Smooth muscle cell (in vitro differentiated cells): ENCODE data around the gene DAPL1. TPM values are rescaled to one million over a fixed set of nuclear protein-coding genes. Genes with fewer than 3 reads are reported as not detected.

ENCODE experiments used
- DNase-seq: peaks from one replicate; lab custom pipeline; 2025; ENCODE audit not compliant: unreplicated experiment; lab: John Stamatoyannopoulos, UW
- H2AFZ ChIP-seq: fragments of 200-600 bp; sonication (generic); 2 replicates; pipeline ENCODE4 v1.6.0; 2016; ENCODE audit warnings: antibody characterized with exemption, low read depth, mild to moderate bottlenecking
- H3F3A ChIP-seq: fragments of 200-600 bp; sonication (generic); 2 replicates; pipeline ENCODE4 v1.6.0; 2017; ENCODE audit warnings: antibody characterized with exemption, low read depth
- H3K27ac ChIP-seq: fragments of 200-600 bp; sonication (generic); 2 replicates; pipeline ENCODE4 v1.5.1; 2016; ENCODE audit warnings: low read depth, mild to moderate bottlenecking
- H3K27me3 ChIP-seq: fragments of 200-600 bp; sonication (generic); 2 replicates; pipeline ENCODE4 v1.6.1; 2016; ENCODE audit warnings: low read depth, mild to moderate bottlenecking
- H3K36me3 ChIP-seq: fragments of 200-600 bp; sonication (generic); 2 replicates; pipeline ENCODE4 v1.5.1; 2016; ENCODE audit warnings: low read depth
- H3K4me1 ChIP-seq: fragments of 200-600 bp; sonication (generic); 2 replicates; pipeline ENCODE4 v1.5.1; 2016; ENCODE audit warnings: low read depth
- H3K4me2 ChIP-seq: fragments of 200-600 bp; sonication (generic); 2 replicates; pipeline ENCODE4 v1.6.0; 2016; ENCODE audit warnings: mild to moderate bottlenecking
- H3K4me3 ChIP-seq: fragments of 200-600 bp; sonication (generic); 2 replicates; pipeline ENCODE4 v1.5.1; 2016; ENCODE audit warnings: mild to moderate bottlenecking
- H3K79me2 ChIP-seq: fragments of 200-600 bp; sonication (generic); 2 replicates; pipeline ENCODE4 v1.6.0; 2016; ENCODE audit warnings: low read depth, mild to moderate bottlenecking
- H3K9ac ChIP-seq: fragments of 200-600 bp; sonication (generic); 2 replicates; pipeline ENCODE4 v1.6.0; 2016; ENCODE audit warnings: low read depth
- H3K9me3 ChIP-seq: fragments of 200-600 bp; sonication (generic); replicated peaks from 2 replicates; pipeline ENCODE4 v1.5.1; 2016; ENCODE audit warnings: low read depth
- H4K20me1 ChIP-seq: fragments of 200-600 bp; sonication (generic); 2 replicates; pipeline ENCODE4 v1.6.0; 2016; ENCODE audit warnings: low read depth
- WGBS: methylation state at CpG from one replicate; pipeline ENCODE4 v1.1.7; 2016; ENCODE audit warnings: low lambda C conversion rate; 5-methylcytosine and 5-hydroxymethylcytosine counted together
- polyA plus RNA-seq: library from polyadenylated mRNA; unstranded; fragments of >200 nt; fragmentation: Nextera tagmentation; extraction: Ambion mirVana; gene quantifications from 2 replicates; pipeline ENCODE4 v1.2.1, GENCODE V29; 2016
- total RNA-seq: library from RNA; depleted of rRNA; stranded (reverse); fragments of >200 nt; gene quantifications from 2 replicates; pipeline ENCODE4 v1.2.3, GENCODE V29; 2014
- TF ChIP-seq, protein P1 (sequence below): fragments of 200-600 bp; sonication (generic); IDR thresholded peaks from 2 replicates; pipeline ENCODE4 v1.5.1; 2017; ENCODE audit warnings: borderline replicate concordance, mild to moderate bottlenecking, antibody characterized with exemption; ENCODE audit not compliant: insufficient read depth, poor library complexity, severe bottlenecking

DAPL1 gene
- total and polyA plus RNA-seq, 2 experiments from 2014 or later = not detected

DNA sequence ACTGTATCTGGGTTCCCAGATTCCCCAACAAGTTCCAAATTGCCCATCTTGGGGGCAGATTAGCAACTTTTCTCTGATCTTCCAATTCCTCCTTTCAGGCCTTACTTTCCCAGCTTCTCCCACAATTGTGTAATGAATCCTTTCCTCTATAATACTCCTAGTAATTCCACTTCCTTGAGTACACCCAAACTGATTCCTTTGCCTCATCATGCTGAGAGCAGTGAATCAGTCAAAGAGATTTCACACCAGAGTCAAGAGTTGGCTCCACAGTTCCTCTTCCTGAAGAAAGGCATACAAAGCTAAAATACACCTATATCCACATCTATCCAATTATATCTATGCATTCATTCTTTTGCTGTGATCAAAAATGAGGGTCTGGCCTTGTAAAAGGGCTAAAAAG, 28.6 kb upstream of the DAPL1 start:
- H3K4me2 ChIP-seq = no peak overlapping the region
- no peak overlapping the region for H3K27ac ChIP-seq
- no peaks in the 10 kb centered on the region for H3K9me3 ChIP-seq
- TF ChIP-seq, protein P1, sequence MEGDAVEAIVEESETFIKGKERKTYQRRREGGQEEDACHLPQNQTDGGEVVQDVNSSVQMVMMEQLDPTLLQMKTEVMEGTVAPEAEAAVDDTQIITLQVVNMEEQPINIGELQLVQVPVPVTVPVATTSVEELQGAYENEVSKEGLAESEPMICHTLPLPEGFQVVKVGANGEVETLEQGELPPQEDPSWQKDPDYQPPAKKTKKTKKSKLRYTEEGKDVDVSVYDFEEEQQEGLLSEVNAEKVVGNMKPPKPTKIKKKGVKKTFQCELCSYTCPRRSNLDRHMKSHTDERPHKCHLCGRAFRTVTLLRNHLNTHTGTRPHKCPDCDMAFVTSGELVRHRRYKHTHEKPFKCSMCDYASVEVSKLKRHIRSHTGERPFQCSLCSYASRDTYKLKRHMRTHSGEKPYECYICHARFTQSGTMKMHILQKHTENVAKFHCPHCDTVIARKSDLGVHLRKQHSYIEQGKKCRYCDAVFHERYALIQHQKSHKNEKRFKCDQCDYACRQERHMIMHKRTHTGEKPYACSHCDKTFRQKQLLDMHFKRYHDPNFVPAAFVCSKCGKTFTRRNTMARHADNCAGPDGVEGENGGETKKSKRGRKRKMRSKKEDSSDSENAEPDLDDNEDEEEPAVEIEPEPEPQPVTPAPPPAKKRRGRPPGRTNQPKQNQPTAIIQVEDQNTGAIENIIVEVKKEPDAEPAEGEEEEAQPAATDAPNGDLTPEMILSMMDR = no peak
- H3K36me3 ChIP-seq = no peaks in the 10 kb centered on the region
- no peaks in the 10 kb centered on the region for H3F3A ChIP-seq
- DNase-seq = no peak
- no peak overlapping the region for H3K9ac ChIP-seq
- no peak overlapping the region for H2AFZ ChIP-seq
- no peak overlapping the region for H3K4me3 ChIP-seq
- peaks cover under 1% of the 10 kb centered on the region for H3K4me1 ChIP-seq
- no peaks in the 10 kb centered on the region for H4K20me1 ChIP-seq
- no peaks in the 10 kb centered on the region for H3K27me3 ChIP-seq
- H3K79me2 ChIP-seq = no peaks in the 10 kb centered on the region

DNA sequence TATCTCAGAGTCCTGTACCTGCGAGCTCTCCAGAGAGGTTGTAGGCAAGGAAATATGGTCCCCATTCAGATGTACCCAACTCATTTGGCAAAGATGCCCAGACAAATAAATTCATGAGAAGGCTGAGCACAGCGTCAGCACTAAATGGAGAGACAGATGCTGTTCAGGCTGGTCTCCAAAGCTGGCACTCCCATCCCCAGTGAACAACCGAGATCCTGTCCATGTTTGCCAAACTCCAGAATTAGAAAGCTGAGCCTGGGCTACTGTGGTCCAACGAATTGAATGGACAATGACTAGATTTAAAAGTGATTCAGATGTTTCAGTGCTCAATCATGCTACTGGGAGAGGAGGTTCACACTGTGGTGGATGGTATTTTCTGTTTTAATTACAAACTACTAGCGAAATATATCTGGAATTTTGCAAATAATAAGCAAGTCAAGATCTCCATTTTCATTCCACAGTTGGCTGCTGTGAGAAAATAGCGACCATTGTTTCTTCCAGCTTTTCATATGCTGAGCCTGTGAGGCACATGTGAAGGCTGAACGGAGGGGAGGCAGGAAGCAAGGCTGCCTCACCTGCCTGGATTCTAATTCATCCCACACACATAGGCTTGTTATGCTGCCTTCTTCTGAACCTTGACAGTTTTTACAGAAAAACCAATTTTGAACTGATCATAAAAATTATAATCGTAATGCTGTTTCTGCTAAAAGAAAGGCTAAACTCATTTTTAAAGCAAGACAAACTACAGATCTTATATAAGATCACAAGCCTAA, 22.6 kb upstream of the DAPL1 start:
- no peaks in the 10 kb centered on the region for H3K36me3 ChIP-seq
- H3K79me2 ChIP-seq = no peaks in the 10 kb centered on the region
- DNase-seq = no peak
- H2AFZ ChIP-seq = no peak overlapping the region
- H3K27ac ChIP-seq = no peak overlapping the region
- WGBS = 76% methylated on average over 8 of the region's 8 CpGs
- no peak overlapping the region for H3K4me3 ChIP-seq
- H3K4me2 ChIP-seq = no peak overlapping the region
- no peaks in the 10 kb centered on the region for H4K20me1 ChIP-seq
- no peak overlapping the region for H3K9ac ChIP-seq
- H3K9me3 ChIP-seq = no peaks in the 10 kb centered on the region
- H3F3A ChIP-seq = no peaks in the 10 kb centered on the region
- TF ChIP-seq, protein P1 = no peak
- no peaks in the 10 kb centered on the region for H3K27me3 ChIP-seq
- no peaks in the 10 kb centered on the region for H3K4me1 ChIP-seq

- no peaks in the 10 kb centered on the region for H3K9me3 ChIP-seq
- no peaks in the 10 kb centered on the region for H3K79me2 ChIP-seq
- H3K4me1 ChIP-seq = no peaks in the 10 kb centered on the region
- no peaks in the 10 kb centered on the region for H3F3A ChIP-seq
- no peaks in the 10 kb centered on the region for H3K27me3 ChIP-seq
- H4K20me1 ChIP-seq = no peaks in the 10 kb centered on the region
- TF ChIP-seq, protein P1 = no peak
- H3K36me3 ChIP-seq = no peaks in the 10 kb centered on the region
- H2AFZ ChIP-seq = no peak overlapping the region
- no peak overlapping the region for H3K4me2 ChIP-seq
- 54% methylated on average over 1 of the region's 1 CpG for WGBS
- H3K9ac ChIP-seq = no peak overlapping the region
- no peak overlapping the region for H3K27ac ChIP-seq
- no peak overlapping the region for H3K4me3 ChIP-seq
- no peak for DNase-seq
These were observed 22.0 kb upstream of the DAPL1 start for GRCh38 chr2:158773121-158773520.

DNA sequence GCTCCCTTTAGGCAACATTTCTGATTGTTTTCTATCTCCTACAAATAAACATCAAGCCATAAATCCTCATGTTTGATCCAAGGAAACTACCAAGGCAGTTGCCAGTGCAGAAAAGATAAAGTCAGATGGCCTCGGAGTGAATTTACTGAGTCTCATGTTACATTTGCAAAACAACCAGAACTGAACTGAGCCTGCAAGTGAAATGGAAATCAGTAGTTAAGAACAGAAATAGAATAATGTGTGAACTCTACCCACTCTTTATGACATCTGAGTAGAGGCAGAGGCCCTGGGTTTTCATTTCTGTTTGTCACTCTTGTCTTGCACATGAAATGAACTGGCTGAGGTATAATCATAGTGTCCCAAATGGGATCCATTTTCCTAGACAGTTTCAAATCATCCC, 20.4 kb upstream of the DAPL1 start:
- Histone ChIP-seq H3K36me3 (no peaks in the 10 kb centered on the region), H3K79me2 (no peaks in the 10 kb centered on the region), H3K4me3 (no peak overlapping the region), H3K9ac (no peak overlapping the region), H3K4me2 (no peak overlapping the region), H2AFZ (no peak overlapping the region), H3K27me3 (no peaks in the 10 kb centered on the region), H3K9me3 (no peaks in the 10 kb centered on the region), H3K27ac (no peak overlapping the region), H3K4me1 (no peaks in the 10 kb centered on the region), H4K20me1 (no peaks in the 10 kb centered on the region), H3F3A (no peaks in the 10 kb centered on the region)
- WGBS = 25% methylated on average over 1 of the region's 1 CpG
- TF ChIP-seq, protein P1 = no peak
- no peak for DNase-seq
